NT2/D1 (cell line): ENCODE measurements around the gene OR6Y1.

Experiments
- DNase-seq: peaks from one replicate; pipeline ENCODE4 v3.0.0-alpha.2; 2011; ENCODE audit warnings: low read depth, low spot score
- H3K27me3 ChIP-seq: 2 replicates; pipeline ENCODE4 v1.6.0; 2011; ENCODE audit warnings: mild to moderate bottlenecking; ENCODE audit not compliant: insufficient read length, insufficient read depth
- H3K36me3 ChIP-seq: 2 replicates; pipeline ENCODE4 v1.6.1; 2011; ENCODE audit warnings: mild to moderate bottlenecking, low read length, mixed read lengths; ENCODE audit not compliant: insufficient read depth, insufficient read length
- H3K4me1 ChIP-seq: 2 replicates; pipeline ENCODE4 v1.5.1; 2011; ENCODE audit not compliant: insufficient read depth, insufficient read length
- H3K4me3 ChIP-seq: 2 replicates; pipeline ENCODE4 v1.5.1; 2011; ENCODE audit warnings: low read depth; ENCODE audit not compliant: insufficient read length
- H3K9ac ChIP-seq: 2 replicates; pipeline ENCODE4 v1.6.0; 2011; ENCODE audit warnings: low read depth; ENCODE audit not compliant: insufficient read length
- H3K9me3 ChIP-seq: 2 replicates; pipeline ENCODE4 v1.5.1; 2011; ENCODE audit warnings: mild to moderate bottlenecking, low read length; ENCODE audit not compliant: insufficient read depth
- SUZ12 ChIP-seq: IDR thresholded peaks from 2 replicates; pipeline ENCODE4 v1.6.1; 2011; ENCODE audit not compliant: insufficient read length, insufficient read depth; ENCODE audit errors: extremely low read depth
- YY1 ChIP-seq: IDR thresholded peaks from 2 replicates; pipeline ENCODE4 v1.6.1; 2011; ENCODE audit not compliant: insufficient read length, insufficient read depth
- ZNF274 ChIP-seq: IDR thresholded peaks from 2 replicates; pipeline ENCODE4 v1.6.1; 2011; ENCODE audit warnings: mild to moderate bottlenecking, low read depth, low read length

OR6Y1 gene

GRCh38 chr1:158554352-158554751, at the start of gene OR6Y1:
Gene OR6Y1, minus strand, starts transcription at chr1:158554405. Its CDS starts 6,300 bp downstream, at chr1:158548105.
- no peak for DNase-seq
- H3K27me3 ChIP-seq, result no peaks in the 10 kb centered on the region

GRCh38 chr1:158600735-158601134, 46.5 kb upstream of the OR6Y1 start:
- Histone ChIP-seq H3K27me3 (no peaks in the 10 kb centered on the region), H3K36me3 (no peaks in the 10 kb centered on the region), H3K4me1 (no peaks in the 10 kb centered on the region), H3K9ac (no peak overlapping the region), H3K4me3 (no peak overlapping the region), H3K9me3 (no peaks in the 10 kb centered on the region)
- no peak for TF ChIP-seq YY1
- TF ChIP-seq ZNF274, result no peak
- TF ChIP-seq SUZ12, result no peak
- no peak for DNase-seq

More at GRCh38 chr1:158554352-158554751, at the start of gene OR6Y1:
- Histone ChIP-seq H3K9ac (no peak within 1 kb of the TSS), H3K4me1 (no peaks in the 10 kb centered on the region), H3K4me3 (no peak within 1 kb of the TSS), H3K36me3 (no peaks in the 10 kb centered on the region), H3K9me3 (no peaks in the 10 kb centered on the region)
- TF ChIP-seq ZNF274 (no peak), SUZ12 (no peak), YY1 (no peak)

- Histone ChIP-seq H3K9ac (no peak overlapping the region), H3K4me1 (no peaks in the 10 kb centered on the region), H3K27me3 (no peaks in the 10 kb centered on the region), H3K4me3 (no peak overlapping the region), H3K9me3 (peaks cover 30% of the 10 kb centered on the region), H3K36me3 (no peaks in the 10 kb centered on the region)
- TF ChIP-seq SUZ12, result no peak
- no peak for TF ChIP-seq ZNF274
- no peak for TF ChIP-seq YY1
- DNase-seq, result no peak
Observed at GRCh38 chr1:158586942-158587341, 32.7 kb upstream of the OR6Y1 start.

- no peak for DNase-seq
- peaks cover 30% of the 10 kb centered on the region for H3K9me3 ChIP-seq
- no peak overlapping the region for H3K4me3 ChIP-seq
- H3K4me1 ChIP-seq, result no peaks in the 10 kb centered on the region
- H3K27me3 ChIP-seq, result no peaks in the 10 kb centered on the region
- no peaks in the 10 kb centered on the region for H3K36me3 ChIP-seq
- TF ChIP-seq ZNF274, result no peak
- TF ChIP-seq YY1, result no peak
- no peak for TF ChIP-seq SUZ12
- no peak overlapping the region for H3K9ac ChIP-seq
Observed at GRCh38 chr1:158583962-158584361, 29.8 kb upstream of the OR6Y1 start.

- Histone ChIP-seq H3K36me3 (no peaks in the 10 kb centered on the region), H3K9ac (no peak within 1 kb of the TSS), H3K27me3 (no peaks in the 10 kb centered on the region), H3K4me1 (no peaks in the 10 kb centered on the region), H3K4me3 (no peak within 1 kb of the TSS), H3K9me3 (no peaks in the 10 kb centered on the region)
- TF ChIP-seq SUZ12 (no peak), YY1 (no peak), ZNF274 (no peak)
- no peak for DNase-seq
Observed at GRCh38 chr1:158579733-158580132, 25.5 kb upstream of the OR6Y1 start, which contains the start of gene OR10X1. Gene OR10X1, minus strand, starts transcription at chr1:158579899. Its CDS starts 0 bp downstream, at chr1:158579899.

GRCh38 chr1:158577561-158577960, 23.4 kb upstream of the OR6Y1 start:
- Histone ChIP-seq H3K9ac (no peak overlapping the region), H3K27me3 (no peaks in the 10 kb centered on the region), H3K36me3 (no peaks in the 10 kb centered on the region), H3K9me3 (no peaks in the 10 kb centered on the region), H3K4me3 (no peak overlapping the region), H3K4me1 (no peaks in the 10 kb centered on the region)
- TF ChIP-seq YY1 (no peak), ZNF274 (no peak), SUZ12 (no peak)
- DNase-seq, result no peak

GRCh38 chr1:158572226-158572625, 18.0 kb upstream of the OR6Y1 start:
- H3K9ac ChIP-seq, result no peak overlapping the region
- TF ChIP-seq SUZ12, result no peak
- no peak for TF ChIP-seq YY1
- TF ChIP-seq ZNF274, result no peak

GRCh38 chr1:158570480-158570879, 16.3 kb upstream of the OR6Y1 start, which contains the start of gene OR6P1:
Gene OR6P1, minus strand, starts transcription at chr1:158570580. Its CDS starts 6,976 bp downstream, at chr1:158563604.
- Histone ChIP-seq H3K9me3 (no peaks in the 10 kb centered on the region), H3K4me3 (no peak within 1 kb of the TSS), H3K27me3 (no peaks in the 10 kb centered on the region), H3K4me1 (no peaks in the 10 kb centered on the region), H3K9ac (no peak within 1 kb of the TSS), H3K36me3 (no peaks in the 10 kb centered on the region)
- DNase-seq, result no peak
- TF ChIP-seq SUZ12 (no peak), YY1 (no peak), ZNF274 (no peak)

More at GRCh38 chr1:158572226-158572625, 18.0 kb upstream of the OR6Y1 start:
- Histone ChIP-seq H3K4me1 (no peaks in the 10 kb centered on the region), H3K4me3 (no peak overlapping the region), H3K36me3 (no peaks in the 10 kb centered on the region), H3K27me3 (no peaks in the 10 kb centered on the region), H3K9me3 (no peaks in the 10 kb centered on the region)
- DNase-seq, result no peak
